GM12892 (cell line): ENCODE results near the gene AMHR2.

ENCODE experiments used
- DNase-seq: peaks from one replicate; pipeline ENCODE4 v3.0.0; 2011; ENCODE audit not compliant: insufficient read length
- FAIRE-seq: peaks from 2 replicates; lab custom pipeline; 2011; peaks lifted over from hg19 to GRCh38; lab: Jason Lieb, UNC
- POLR2A ChIP-seq: IDR thresholded peaks from 2 replicates; pipeline ENCODE4 v1.6.1; 2011; ENCODE audit warnings: low read depth, low read length, control low read depth
- POLR2AphosphoS5 ChIP-seq: IDR thresholded peaks from 2 replicates; pipeline ENCODE4 v1.6.1; 2011; ENCODE audit warnings: low read depth, low read length, control low read depth
- TAF1 ChIP-seq: IDR thresholded peaks from 2 replicates; pipeline ENCODE4 v1.6.1; 2011; ENCODE audit warnings: low read depth, mild to moderate bottlenecking, control low read depth, low read length, borderline replicate concordance

Gene AMHR2

GRCh38 chr12:53461591-53461990 is 37.9 kb downstream of the AMHR2 start:
- FAIRE-seq (no peak), DNase-seq (no peak)
- TF ChIP-seq TAF1 (no peak), POLR2A (0 out of 2 replicates have a peak, but pooled peaks have one; percentile 32)

DNA sequence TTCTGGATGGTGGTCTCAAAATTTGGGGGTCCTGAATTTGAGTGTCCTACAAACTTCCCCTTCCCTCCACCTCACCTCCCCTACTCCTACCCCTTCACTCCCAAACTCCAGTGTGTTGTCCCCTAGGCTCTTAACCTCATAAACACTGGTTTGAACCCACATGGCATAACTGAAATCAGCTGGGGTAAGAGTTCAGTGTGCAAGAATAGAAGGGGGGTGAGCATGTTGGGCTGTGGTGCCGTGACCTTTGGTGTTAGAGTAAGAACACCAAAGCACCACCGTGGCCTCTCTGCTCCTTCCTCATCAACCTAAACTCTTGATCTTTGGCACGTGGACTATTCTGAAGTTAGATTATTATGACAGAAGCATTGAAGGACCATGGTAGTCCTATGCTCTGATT is 39.3 kb downstream of the AMHR2 start:
- FAIRE-seq (no peak), DNase-seq (no peak)
- peak; percentile 43; the same call in 1 of the 2 replicates for TF ChIP-seq POLR2A
- no peak for TF ChIP-seq TAF1
- TF ChIP-seq POLR2AphosphoS5, result 0 out of 2 replicates have a peak, but pooled peaks have one; percentile 28

DNA sequence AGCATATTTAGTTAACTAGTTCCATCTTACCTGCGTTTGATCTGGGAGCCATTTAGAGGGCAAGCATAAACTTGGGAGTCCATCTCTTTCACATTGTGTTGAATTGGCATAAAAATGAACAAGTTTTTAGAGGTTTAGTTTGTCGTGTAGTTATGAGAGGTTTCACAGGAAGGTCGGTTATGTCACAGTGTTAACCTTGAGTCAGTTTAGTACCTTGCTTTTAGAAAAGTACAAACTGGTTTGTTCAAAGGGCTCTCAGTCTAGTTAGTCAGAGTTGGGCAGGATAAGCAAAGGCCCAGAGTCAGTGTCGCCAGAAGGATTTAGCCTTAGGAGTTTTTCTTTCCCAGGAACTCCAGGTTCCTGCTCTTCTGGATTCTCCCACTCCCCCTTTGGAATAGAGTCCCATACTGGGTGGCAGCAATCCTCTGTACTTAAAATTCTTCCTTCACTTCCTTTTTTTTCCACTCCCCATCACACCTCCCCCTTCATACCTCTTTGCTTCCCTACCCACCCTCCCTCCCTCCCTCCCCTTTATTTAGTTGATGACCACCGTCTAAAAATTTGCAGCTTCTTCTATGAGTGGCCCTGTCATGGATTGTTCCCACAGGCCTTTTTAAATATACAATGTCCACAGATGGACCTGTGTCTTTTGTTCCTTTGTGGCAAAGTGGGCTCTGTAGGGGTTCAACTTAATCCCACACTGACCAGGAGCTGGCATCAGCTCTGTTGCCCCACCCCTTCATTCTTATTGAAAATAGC is 40.3 kb downstream of the AMHR2 start:
- TF ChIP-seq POLR2A, result 0 out of 2 replicates have a peak, but pooled peaks have one; percentile 6
- no peak; the same call in 1 of the 2 replicates for TF ChIP-seq POLR2AphosphoS5
- no peak for TF ChIP-seq TAF1
- FAIRE-seq, result no peak
- DNase-seq, result no peak

DNA sequence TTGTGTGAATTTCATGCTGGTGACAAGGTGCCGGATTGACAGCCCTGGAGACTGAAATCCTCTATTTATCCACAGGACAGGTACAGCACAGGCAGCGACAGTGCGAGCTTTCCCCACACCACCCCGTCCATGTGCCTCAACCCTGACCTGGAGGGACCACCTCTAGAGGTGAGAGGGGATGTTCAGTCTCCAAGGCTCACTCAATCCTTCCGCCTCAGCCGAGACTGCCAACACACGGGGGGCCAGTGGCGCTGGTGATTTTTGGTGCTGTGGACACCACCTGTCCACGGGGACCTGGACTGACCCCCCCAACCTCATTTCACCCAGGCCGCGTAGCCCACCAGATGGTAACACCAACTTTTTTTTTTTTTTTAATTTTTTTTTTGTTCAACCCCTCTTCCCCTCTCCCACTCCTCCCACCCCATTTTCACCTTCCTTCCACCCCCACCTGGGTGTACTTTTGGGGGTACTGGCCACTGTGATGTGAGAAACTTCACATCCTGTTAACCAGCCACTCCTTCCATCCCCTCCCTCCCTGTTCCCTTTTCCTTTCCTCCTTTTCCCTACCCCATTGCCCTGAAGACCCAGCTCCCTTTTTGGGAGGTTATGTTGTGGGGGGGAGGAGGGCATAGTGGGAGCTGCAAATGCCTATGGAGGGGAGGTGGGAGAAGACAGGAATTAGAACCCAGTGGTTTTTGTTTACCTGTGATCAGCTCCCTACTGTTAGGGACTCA is 41.2 kb downstream of the AMHR2 start:
- DNase-seq (no peak), FAIRE-seq (no peak)
- no peak for TF ChIP-seq TAF1
- TF ChIP-seq POLR2A, result 0 out of 2 replicates have a peak, but pooled peaks have one; percentile 25

GRCh38 chr12:53465679-53466078 is 42.0 kb downstream of the AMHR2 start:
- DNase-seq, result no peak
- FAIRE-seq, result no peak
- TF ChIP-seq POLR2A (no peak), POLR2AphosphoS5 (no peak), TAF1 (no peak)

GRCh38 chr12:53466640-53467039 is 43.0 kb downstream of the AMHR2 start:
- TF ChIP-seq TAF1, result no peak
- TF ChIP-seq POLR2A, result 0 out of 2 replicates have a peak, but pooled peaks have one; percentile 55
- FAIRE-seq (no peak), DNase-seq (no peak)

DNA sequence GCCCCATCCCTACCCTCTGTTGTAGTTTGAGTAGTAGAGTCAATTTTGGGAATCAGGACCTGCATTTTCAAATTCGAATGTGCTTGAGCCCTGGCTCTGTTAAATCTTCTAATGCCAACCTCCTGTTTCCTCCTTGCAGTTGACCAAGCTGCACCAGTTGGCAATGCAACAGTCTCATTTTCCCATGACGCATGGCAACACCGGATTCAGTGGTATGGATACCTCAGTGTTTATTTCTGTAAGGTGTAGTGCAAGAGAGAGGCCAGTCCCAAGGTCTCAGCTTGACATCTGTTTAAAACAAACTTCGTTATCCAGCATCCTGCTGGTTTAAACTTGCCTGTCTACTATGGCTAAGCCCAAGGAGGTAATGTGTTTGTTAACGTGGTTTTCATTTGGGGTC is 43.4 kb downstream of the AMHR2 start:
- DNase-seq, result no peak
- FAIRE-seq, result no peak
- no peak for TF ChIP-seq POLR2AphosphoS5
- TF ChIP-seq POLR2A, result no peak
- TF ChIP-seq TAF1, result no peak

GRCh38 chr12:53467880-53468279 is 44.2 kb downstream of the AMHR2 start:
- DNase-seq (no peak), FAIRE-seq (no peak)
- TF ChIP-seq POLR2AphosphoS5, result 0 out of 2 replicates have a peak, but pooled peaks have one; percentile 7
- no peak for TF ChIP-seq TAF1
- no peak for TF ChIP-seq POLR2A

- FAIRE-seq (no peak), DNase-seq (no peak)
- TF ChIP-seq POLR2AphosphoS5 (peak; percentile 59), POLR2A (peak; percentile 52; the same call in 1 of the 2 replicates), TAF1 (no peak)
Observed at GRCh38 chr12:53468282-53468681, 44.6 kb downstream of the AMHR2 start.

- DNase-seq (no peak), FAIRE-seq (no peak)
- TF ChIP-seq POLR2A (0 out of 2 replicates have a peak, but pooled peaks have one; percentile 23), TAF1 (no peak), POLR2AphosphoS5 (no peak)
Observed at GRCh38 chr12:53472056-53472582, 48.5 kb downstream of the AMHR2 start.

- TF ChIP-seq POLR2A (no peak), TAF1 (no peak), POLR2AphosphoS5 (no peak)
- no peak for FAIRE-seq
- no peak for DNase-seq
Observed at GRCh38 chr12:53474077-53474476, 50.4 kb downstream of the AMHR2 start.
